NCI-H2081 (cell line): Measurements from ENCODE around the gene SLC22A23.

ENCODE experiments used
- DNase-seq, 2 experiments: peaks; one replicate each; lab custom pipeline; 2025; lab: John Stamatoyannopoulos, UW

SLC22A23 gene, protein sequence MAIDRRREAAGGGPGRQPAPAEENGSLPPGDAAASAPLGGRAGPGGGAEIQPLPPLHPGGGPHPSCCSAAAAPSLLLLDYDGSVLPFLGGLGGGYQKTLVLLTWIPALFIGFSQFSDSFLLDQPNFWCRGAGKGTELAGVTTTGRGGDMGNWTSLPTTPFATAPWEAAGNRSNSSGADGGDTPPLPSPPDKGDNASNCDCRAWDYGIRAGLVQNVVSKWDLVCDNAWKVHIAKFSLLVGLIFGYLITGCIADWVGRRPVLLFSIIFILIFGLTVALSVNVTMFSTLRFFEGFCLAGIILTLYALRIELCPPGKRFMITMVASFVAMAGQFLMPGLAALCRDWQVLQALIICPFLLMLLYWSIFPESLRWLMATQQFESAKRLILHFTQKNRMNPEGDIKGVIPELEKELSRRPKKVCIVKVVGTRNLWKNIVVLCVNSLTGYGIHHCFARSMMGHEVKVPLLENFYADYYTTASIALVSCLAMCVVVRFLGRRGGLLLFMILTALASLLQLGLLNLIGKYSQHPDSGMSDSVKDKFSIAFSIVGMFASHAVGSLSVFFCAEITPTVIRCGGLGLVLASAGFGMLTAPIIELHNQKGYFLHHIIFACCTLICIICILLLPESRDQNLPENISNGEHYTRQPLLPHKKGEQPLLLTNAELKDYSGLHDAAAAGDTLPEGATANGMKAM

DNA sequence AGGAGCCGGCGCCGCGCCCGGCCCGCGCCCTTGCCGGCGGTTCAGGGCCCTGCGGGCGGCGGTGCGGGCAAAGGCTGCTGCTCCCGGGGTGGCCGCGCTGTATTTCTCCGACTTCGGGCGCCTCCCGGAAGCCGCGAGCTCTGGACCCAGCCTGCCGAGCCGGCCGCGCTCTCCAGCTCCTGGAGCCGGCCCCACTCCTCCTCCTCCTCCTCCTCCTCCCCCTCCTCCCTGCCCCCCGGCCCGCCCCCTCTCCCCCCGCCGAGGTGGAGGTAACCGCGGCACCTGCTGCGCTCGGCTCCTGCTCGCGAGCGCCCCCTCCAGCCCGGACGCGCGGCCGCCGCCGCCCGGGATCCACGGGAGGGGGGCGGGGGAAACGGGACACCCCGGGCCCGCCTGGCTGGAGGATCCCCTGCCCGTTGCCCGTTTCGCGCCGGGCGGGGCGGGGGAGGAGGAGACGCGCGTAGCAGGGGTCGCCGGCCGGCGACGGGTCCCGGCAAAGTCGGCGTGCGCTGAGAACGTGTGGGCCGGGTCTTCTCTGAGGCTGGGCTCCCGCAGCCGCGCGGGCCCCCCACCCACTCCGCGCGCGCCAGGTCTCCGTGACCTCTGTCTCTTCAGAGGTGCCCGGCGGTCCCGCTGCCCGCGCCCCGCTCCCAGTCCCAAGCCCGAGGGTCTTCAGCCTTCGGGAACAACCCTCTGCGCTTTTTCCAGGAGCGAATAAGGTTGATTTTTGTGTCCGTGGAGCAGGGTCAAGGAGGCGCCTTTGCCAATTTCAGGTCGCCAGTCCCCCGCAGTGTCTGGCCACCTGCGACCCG is at the start of gene SLC22A23:
TSS of gene SLC22A23 (minus strand) at position 153 of the 812 bp plus-strand sequence. CDS start 491 bp downstream, outside the sequence.
- DNase-seq: peak; percentile 71 to 72

- no peak for DNase-seq
Observed at GRCh38 chr6:3506200-3506599, 49.4 kb upstream of the SLC22A23 start.

DNA sequence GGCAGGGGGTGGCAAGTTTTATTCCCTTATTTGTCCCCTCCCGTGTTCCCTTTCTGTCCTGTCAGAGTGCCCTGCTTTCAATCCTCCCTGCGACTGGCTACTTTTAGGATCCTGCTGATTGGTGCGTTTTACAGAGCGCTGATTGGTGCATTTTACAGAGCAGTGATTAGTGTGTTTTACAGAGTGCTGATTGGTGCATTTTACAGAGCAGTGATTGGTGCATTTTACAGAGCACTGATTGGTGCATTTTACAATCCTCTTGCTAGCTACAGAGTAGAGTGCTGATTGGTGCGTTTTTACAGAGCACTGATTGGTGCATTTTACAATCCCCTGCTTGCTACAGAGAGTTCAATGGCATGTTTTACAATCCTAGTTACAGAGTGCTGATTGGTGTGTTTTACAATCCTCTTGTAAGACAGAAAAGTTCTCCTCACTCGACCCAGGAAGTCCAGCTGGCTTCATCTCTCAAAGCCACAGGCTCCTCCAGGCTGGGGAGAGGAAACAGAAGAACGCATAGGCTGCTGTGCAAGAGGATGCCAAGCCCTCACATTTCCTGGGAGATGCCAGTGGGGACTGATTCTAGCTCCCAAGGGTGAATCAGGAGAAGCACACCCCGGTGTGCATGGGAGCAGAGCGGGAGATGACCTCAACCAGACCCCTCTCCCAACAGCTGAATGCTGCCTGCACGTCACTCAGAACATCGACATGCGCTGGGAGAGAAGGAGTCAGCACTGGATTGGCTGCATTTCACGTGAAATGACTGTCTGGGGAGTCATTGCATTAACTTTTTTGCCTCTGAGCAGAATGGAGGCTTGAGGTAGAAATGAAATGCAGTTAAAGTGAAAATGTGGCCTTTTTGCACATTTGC is 48.3 kb upstream of the SLC22A23 start:
- DNase-seq: no peak

DNA sequence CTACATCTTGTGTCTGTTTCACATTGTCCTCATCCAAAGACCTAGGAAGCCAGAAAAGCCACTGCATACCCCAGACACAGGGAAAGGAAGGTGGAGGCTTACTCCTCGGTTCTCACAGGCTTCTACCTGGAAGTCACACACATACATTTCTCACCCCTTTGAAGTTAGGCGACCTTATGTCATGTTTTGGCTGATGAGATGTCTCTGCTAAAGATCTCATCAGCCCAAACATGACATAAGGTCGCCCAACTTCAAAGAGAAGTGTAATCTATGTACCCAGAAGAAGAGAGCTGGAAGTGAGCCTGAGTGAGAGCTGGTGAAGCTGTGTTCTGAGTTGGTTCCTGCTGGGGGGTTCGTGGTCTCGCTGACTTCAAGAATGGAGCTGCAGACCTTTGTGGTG is 47.5 kb upstream of the SLC22A23 start:
- DNase-seq: no peak

- no peak for DNase-seq
Observed at GRCh38 chr6:3501826-3502500, 45.1 kb upstream of the SLC22A23 start.

DNA sequence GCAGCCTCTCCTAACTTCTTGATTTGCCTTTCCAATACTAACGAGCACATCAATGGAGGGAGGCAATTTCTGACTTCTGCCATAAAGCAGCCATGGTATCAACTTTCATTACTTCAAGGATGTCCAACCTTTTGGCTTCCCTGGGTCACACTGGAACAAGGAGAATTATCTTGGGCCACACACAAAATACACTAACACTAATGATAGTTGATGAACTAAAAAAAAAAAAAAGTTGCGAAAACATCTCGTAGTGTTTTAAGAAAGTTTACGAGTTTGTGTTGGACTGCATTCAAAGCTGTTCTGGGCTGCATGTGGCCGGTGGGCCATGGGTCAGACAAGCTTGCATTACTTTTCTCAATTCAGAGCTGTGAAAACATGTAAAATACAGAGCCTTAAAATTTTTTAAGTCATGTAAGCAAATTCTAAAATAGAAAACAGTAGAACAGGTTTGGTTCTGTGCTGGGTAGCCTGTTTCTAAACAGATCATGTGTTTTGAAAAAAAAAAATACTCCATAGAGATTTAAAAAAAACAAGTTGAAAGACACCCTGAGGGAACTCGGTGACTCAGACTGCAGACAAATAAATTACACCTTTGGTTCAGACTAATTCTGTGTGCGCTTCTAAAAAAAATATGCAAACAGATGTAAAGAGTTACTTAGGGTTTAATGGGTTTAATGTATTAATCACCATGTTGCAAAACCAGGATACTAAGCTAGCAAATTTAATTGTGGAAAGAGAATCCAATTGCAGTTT is 43.6 kb upstream of the SLC22A23 start:
- DNase-seq: peak in 1 of 2 experiments; percentile 47

- no peak for DNase-seq
Observed at GRCh38 chr6:3499603-3500002, 42.8 kb upstream of the SLC22A23 start.

DNA sequence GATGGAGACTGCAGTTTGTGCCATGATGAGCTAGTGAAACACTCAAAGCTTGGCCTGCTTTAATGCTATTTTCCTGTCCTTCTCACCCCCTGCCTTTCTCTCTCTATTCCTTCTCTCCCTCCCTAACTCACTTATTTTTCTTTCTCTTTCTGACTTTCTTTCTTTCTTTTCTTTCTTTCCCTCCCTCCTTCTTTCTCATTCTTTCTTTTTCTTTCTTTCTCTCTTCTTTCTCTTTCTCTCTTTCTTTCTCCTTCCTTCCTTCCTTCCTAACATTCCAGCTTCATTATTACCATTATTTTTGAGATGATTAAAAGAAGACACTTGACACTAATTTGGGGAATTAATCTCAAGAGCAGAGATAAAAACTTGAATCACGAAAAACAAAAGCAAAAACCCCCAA is 39.5 kb upstream of the SLC22A23 start:
- DNase-seq: no peak

DNA sequence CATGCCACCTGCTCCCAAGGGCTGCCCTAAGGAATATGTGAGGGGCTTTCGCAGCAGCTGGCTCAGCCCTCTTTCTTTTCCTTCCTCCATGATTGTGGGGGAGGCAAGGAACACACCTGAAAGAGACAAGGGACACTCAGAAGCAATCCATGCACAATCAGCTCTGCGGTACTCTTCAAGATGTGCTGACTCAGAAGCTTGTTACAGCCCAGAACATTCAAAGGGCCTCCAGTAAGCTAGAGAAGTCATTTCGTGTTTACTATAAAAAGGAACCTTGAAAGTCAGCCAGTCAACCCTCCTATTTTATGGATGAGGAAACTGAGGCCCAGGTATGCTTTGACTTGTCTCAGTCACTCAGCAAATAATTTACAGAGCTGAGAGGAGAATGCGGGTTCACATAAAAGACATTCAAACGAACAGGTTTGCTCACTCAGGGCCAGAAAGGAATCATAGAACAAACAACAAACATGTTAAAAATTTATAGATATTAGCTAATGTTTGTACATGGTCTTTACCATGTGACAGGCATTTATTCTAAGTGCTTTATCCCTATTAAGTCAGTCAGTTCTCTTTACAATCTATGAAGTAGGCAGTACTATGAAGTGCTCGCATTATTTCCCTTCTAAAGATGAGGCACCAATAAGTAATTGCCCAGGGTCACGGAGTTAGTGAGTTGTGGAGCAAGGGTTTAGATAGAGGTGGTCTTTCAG is 37.7 kb upstream of the SLC22A23 start:
- DNase-seq: no peak

DNA sequence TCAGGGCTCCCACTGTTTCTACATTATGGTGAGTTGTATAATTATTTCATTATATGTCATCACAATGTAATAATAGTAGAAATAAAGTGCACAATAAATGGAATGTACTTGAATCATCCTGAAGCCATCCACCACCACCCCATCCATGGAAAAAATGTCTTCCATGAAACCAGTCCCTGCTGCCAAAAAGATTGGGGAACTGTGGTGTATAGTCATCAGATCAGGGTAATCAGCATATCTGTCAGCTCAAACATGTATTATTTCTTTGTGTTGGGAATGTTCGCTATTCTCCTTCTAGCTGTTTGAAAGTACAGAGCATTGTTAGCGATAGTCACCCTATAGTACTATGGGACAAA is 33.8 kb upstream of the SLC22A23 start:
- DNase-seq: no peak

DNA sequence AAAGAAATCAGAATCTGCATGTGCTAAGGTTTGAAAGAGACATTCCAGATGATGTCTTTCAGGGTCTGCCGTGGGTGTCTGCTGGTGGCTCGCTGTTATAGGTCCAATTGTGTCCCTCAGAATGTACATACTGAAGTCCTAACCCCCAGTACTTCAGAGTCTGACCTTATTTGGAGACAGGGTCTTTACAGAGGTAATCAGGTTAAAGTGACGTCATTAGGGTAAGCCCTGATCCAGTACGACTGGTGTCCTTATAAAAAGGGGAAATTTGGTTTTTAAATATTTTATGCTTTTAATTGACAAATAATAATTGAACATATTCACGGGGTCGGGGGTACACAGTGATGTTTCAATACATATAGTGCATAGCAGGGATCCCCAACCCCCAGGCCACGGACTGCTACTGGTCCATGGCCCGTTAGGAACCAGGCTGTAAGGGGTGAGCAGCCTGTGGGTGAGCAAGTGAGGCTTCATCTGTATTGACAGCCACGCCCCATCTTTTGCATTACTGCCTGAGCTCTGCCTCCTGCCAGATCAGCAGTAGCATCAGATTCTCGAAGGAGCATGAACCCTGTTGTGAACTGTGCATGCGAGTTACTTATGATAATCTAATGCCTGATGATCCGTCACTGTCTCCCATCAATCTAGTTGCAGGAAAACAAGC is 33.2 kb upstream of the SLC22A23 start:
- DNase-seq: no peak

DNA sequence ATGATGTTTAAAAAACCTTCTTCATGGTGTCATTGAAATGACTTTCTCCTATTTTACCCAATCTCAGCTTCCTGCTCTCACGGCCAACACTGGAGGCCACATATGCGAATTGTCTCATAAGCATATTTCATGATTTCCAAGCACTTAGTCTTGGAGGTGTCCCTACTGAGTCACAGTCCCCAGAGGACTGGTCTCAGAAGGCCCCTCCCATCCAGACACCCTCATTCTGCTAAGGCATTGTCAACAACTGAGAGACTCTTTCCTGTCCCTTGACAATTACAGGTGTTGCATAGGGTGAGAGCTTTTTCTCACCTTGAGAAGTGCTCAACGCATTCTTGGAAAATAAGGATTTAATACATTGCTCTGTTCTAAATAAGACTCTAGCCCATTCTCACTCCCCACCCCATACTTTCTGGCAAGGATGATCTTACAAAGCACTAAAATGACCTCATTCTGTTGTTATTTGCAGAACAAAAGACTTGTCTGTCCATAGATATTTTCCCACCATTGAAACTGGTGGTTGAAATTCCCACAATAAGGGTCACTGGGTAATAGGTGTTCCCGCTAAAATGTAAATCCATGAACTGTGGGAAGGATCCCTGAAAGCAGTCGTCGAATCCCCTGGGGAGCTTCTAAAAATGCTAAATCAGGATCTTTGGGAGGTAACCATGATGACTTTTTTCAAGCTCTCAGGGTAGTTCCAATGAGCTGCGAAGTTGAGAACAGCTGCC is 32.3 kb upstream of the SLC22A23 start:
- DNase-seq: no peak

GRCh38 chr6:3484946-3485345 is 28.1 kb upstream of the SLC22A23 start:
- no peak for DNase-seq

GRCh38 chr6:3484192-3484591 is 27.3 kb upstream of the SLC22A23 start:
- no peak for DNase-seq

DNA sequence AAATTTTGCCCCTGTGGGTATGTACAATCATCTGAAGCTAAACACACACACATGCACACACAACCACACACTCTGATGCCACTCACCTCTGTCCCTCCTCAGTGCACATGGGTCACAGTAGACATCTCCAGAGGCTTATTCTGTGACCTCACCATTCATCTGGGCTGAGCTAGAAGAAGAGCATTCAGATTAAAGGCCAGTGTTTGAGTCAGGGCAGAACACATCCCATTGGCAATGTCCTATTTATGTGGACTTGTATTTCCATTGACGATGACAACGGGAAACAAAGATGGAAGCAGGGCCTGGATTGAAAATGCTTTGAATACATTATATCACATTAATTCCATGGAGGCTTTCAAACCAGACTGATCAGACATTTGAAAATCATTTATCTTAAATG is 26.8 kb upstream of the SLC22A23 start:
- DNase-seq: no peak

- DNase-seq: no peak
Observed at GRCh38 chr6:3482869-3483268, 26.0 kb upstream of the SLC22A23 start.

DNA sequence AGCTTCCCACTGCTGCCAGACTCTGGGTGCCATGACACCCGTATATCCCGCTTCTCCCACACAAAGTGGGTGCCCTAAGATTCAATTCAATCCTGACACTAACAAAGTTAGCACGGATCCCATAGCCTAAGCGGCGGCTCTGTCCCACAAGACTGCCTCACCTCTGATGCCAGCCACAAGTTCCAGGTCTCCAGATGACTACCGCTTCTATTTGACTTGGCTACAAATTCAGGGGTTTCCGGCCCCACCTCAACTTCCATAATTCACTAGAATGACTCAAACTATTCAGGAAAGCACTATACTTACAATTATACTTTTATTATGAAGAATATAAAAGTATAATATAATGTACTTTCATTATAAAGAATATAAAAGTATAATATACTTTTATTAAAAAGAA is 24.8 kb upstream of the SLC22A23 start:
- no peak for DNase-seq

DNA sequence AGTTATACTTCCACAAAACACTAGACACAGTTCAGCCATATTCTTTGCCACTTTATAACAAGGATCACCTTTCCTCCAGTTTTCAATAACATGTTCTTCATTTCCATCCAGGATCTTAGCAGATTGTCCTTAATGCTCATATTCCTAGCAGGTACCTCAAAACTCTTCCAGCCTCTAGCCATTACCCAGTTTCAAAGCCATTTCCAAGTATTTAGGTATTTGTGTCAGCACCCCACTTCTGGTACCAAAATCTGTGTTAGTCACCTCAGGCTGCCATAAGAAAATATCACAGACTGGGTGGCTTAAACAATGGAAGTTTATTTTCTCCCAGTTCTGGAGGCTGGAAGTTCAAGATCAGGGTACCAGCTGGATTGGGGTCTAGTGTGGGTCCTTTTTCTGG is 23.2 kb upstream of the SLC22A23 start:
- DNase-seq: no peak
